SK-N-SH treated with all-trans-retinoic acid at 6 μM for 48 hours (cell line): ENCODE measurements around the gene CLEC11A.

Experiments
- ATAC-seq: fragments of 200-7000 bp; cut with Tn5 transposase; 3 replicates; pipeline ENCODE4 v1.9.1; 2020; ENCODE audit warnings: mild to moderate bottlenecking, moderate library complexity
- ARNTL ChIP-seq: fragments of 450-650 bp; formaldehyde crosslinking; IDR thresholded peaks from 2 replicates; pipeline ENCODE4 v1.5.0; 2020; ENCODE audit warnings: low read depth, mild to moderate bottlenecking, moderate library complexity, borderline replicate concordance
- BACH2 ChIP-seq: fragments of 250-450 bp; sonication (Bioruptor Pico); IDR thresholded peaks from 2 replicates; pipeline ENCODE4 v1.9.0; 2021; ENCODE audit warnings: mild to moderate bottlenecking, borderline replicate concordance
- CSDC2 ChIP-seq: fragments of 250-450 bp; sonication (Bioruptor Pico); IDR thresholded peaks from 2 replicates; pipeline ENCODE4 v1.5.0; 2020; ENCODE audit warnings: mild to moderate bottlenecking, moderate library complexity
- CSRNP3 ChIP-seq: fragments of 250-450 bp; sonication (Bioruptor Pico); IDR thresholded peaks from 2 replicates; pipeline ENCODE4 v1.5.1; 2021; ENCODE audit warnings: mild to moderate bottlenecking, moderate library complexity
- ESRRG ChIP-seq: fragments of 250-450 bp; sonication (Bioruptor Pico); IDR thresholded peaks from 2 replicates; pipeline ENCODE4 v1.6.1; 2021; ENCODE audit warnings: mild to moderate bottlenecking
- GLIS3 ChIP-seq: fragments of 250-450 bp; sonication (Bioruptor Pico); IDR thresholded peaks from 2 replicates; pipeline ENCODE4 v1.5.0; 2020; ENCODE audit warnings: mild to moderate bottlenecking, moderate library complexity
- PATZ1 ChIP-seq: fragments of 250-450 bp; sonication (Bioruptor Pico); IDR thresholded peaks from 2 replicates; pipeline ENCODE4 v1.8.0; 2020; ENCODE audit warnings: mild to moderate bottlenecking, moderate library complexity, borderline replicate concordance
- PPARA ChIP-seq: fragments of 250-450 bp; sonication (Bioruptor Pico); IDR thresholded peaks from 2 replicates; pipeline ENCODE4 v1.5.0; 2020; ENCODE audit warnings: mild to moderate bottlenecking, borderline replicate concordance
- RARB ChIP-seq: fragments of 250-450 bp; sonication (Bioruptor Pico); IDR thresholded peaks from 2 replicates; pipeline ENCODE4 v1.8.0; 2021; ENCODE audit warnings: mild to moderate bottlenecking, moderate library complexity
- SNAI2 ChIP-seq: fragments of 250-450 bp; sonication (Bioruptor Pico); IDR thresholded peaks from 2 replicates; pipeline ENCODE4 v1.5.0; 2020; ENCODE audit warnings: mild to moderate bottlenecking, moderate library complexity
- TCF4 ChIP-seq: fragments of 250-450 bp; sonication (Bioruptor Pico); IDR thresholded peaks from 2 replicates; pipeline ENCODE4 v1.8.0; 2021; ENCODE audit warnings: mild to moderate bottlenecking, moderate library complexity, borderline replicate concordance
- TOX ChIP-seq: fragments of 250-450 bp; sonication (Bioruptor Pico); IDR thresholded peaks from 2 replicates; pipeline ENCODE4 v1.8.0; 2021; ENCODE audit warnings: mild to moderate bottlenecking, moderate library complexity, borderline replicate concordance
- ZC3H10 ChIP-seq: fragments of 250-450 bp; sonication (Bioruptor Pico); IDR thresholded peaks from 2 replicates; pipeline ENCODE4 v1.5.1; 2021; ENCODE audit warnings: mild to moderate bottlenecking, moderate library complexity
- ZFP3 ChIP-seq: fragments of 250-450 bp; sonication (Bioruptor Pico); IDR thresholded peaks from 2 replicates; pipeline ENCODE4 v1.5.0; 2020; ENCODE audit warnings: mild to moderate bottlenecking, moderate library complexity
- ZFP30 ChIP-seq: fragments of 450-650 bp; formaldehyde crosslinking; IDR thresholded peaks from 2 replicates; pipeline ENCODE4 v1.5.0; 2022; ENCODE audit warnings: mild to moderate bottlenecking, moderate library complexity
- ZNF565 ChIP-seq: fragments of 450-650 bp; formaldehyde crosslinking; conservative IDR thresholded peaks from 2 replicates; pipeline ENCODE4 v1.5.0; 2020; ENCODE audit warnings: low read depth, mild to moderate bottlenecking, moderate library complexity
- ZNF70 ChIP-seq: fragments of 450-650 bp; formaldehyde crosslinking; IDR thresholded peaks from 2 replicates; pipeline ENCODE4 v1.5.0; 2020; ENCODE audit warnings: mild to moderate bottlenecking, moderate library complexity
- ZNF8 ChIP-seq: fragments of 450-650 bp; formaldehyde crosslinking; IDR thresholded peaks from 2 replicates; pipeline ENCODE4 v1.5.0; 2020; ENCODE audit warnings: mild to moderate bottlenecking, moderate library complexity
- TF ChIP-seq, protein P1 (sequence below): fragments of 250-450 bp; sonication (Bioruptor Pico); IDR thresholded peaks from 2 replicates; pipeline ENCODE4 v1.5.0; 2020; ENCODE audit warnings: mild to moderate bottlenecking, moderate library complexity
- TF ChIP-seq, protein P2 (sequence below): fragments of 250-450 bp; sonication (Bioruptor Pico); IDR thresholded peaks from 2 replicates; pipeline ENCODE4 v1.8.0; 2021; ENCODE audit warnings: low read depth, mild to moderate bottlenecking, moderate library complexity, borderline replicate concordance

CLEC11A gene

GRCh38 chr19:50696094-50696483 is 27.1 kb upstream of the CLEC11A start (continued):
- TF ChIP-seq CSRNP3 (CRISPR knock-in tag): no peak
- TF ChIP-seq SNAI2: no peak
- TF ChIP-seq RARB (CRISPR knock-in tag): no peak
- TF ChIP-seq PPARA: no peak
- no peak for TF ChIP-seq ZNF565 (CRISPR knock-in tag)
- no peak for TF ChIP-seq ZNF8
- TF ChIP-seq ESRRG (CRISPR knock-in tag): no peak
- no peak for TF ChIP-seq CSDC2 (CRISPR knock-in tag)

DNA sequence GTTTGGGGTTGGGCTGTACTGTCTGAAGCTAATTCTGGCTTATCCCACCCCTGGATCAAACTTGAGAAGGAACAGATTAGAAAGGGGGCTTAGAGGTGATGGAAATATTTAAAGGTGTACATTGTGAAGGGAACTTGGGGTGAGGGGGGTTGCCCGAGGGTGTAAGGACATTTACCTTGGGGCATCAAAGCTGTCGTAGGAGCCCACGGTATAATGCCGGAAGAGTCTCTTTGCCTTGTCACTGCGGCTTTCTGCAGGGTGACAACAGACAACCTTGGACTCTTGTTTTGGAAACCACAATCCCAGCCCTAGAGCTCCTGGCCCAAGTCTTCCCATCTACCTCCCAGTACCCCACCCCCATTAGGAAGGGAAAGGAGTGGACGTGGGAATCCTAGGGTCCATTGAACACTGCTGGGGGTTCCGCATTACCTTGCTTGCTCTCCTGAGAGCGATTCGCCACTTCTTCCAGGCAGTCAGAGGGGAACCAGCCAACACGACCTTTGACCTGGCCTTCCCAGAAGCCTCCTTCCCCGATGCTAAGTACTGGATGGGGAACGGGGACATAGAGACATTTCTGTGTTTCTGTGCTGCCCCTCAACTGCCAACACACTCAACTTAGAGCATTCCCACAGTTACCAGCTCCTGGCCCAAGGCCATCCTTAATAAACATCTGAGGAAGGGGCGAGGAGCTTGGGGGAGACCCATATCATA is 25.6 kb upstream of the CLEC11A start:
- ATAC-seq: no peak
- TF ChIP-seq ZFP3 (CRISPR knock-in tag) (peak; percentile 74), PPARA (no peak)

DNA sequence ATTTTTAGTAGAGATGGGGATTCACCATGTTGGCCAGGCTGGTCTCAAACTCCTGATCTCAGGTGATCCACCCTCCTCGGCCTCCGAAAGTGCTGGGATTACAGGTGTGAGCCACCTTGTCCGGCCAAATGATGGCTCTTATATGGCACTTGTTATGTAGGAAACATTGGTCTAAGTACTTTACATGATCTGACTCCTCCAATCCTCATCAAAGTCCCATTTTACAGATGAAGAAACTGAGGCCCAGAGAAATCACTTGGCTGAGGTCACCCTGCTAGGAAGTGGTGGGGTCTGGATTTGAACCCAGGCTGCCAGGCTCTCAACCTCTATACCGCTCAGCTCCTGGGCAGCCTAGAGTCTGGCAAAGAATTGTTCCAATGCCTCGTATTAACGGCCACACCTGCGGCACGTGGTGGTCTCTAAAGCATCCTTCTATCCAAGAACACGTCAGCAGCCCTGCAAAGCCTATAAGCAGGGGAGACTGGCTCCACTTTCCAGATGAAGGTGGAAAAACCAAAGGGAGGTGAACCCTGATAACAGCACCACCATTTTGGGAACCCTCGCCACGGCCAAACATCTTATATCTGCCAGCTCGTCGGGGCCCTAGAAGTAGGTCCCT is 21.7 kb upstream of the CLEC11A start:
- no peak for TF ChIP-seq ESRRG (CRISPR knock-in tag)
- no peak for TF ChIP-seq ZC3H10 (CRISPR knock-in tag)
- TF ChIP-seq, all 23 proteins: peak for 0
- no peak for ATAC-seq

DNA sequence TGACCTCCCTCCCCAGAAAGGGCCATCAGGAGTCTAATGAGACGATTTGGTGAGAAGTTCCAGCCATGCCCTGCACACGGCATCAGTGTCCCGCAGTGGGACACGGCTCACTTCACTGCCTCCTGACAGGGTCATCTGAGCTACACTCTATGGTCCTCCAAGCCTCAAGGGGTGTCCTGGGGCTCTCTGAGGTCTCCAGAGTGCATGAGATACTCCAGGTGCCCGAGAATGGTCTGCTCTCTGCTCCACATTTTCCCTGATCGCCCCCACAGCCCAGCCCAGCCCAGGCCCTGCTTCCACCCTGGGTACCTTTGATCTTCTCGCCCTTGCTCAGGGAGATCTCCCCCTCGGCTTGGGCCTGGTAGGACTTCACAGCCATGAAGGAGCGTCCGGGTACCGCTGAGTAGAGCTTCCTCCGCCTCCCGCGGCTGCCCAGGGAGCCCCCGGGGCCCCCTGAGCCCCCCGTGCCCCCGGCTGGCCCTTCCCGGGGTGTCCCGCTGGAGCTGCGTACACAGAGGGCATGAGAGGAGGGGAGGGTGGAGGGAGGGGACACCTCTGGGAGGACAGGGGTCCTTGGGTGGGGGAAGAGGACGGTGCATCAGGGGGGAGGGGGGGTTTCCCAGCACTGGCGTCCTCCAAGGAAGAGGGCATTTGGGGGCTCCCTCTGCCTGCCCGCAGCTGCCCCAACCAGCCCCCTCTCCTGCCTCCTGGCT is 20.9 kb upstream of the CLEC11A start:
- TF ChIP-seq TCF4 (CRISPR knock-in tag) (no peak), RARB (CRISPR knock-in tag) (no peak), PPARA (no peak), SNAI2 (no peak), PATZ1 (CRISPR knock-in tag) (no peak), GLIS3 (CRISPR knock-in tag) (no peak), TOX (CRISPR knock-in tag) (no peak), ESRRG (CRISPR knock-in tag) (no peak), ZFP30 (no peak), ZC3H10 (CRISPR knock-in tag) (no peak), ZNF70 (CRISPR knock-in tag) (no peak), CSRNP3 (CRISPR knock-in tag) (no peak), ARNTL (CRISPR knock-in tag) (no peak), BACH2 (CRISPR knock-in tag) (no peak)
- ATAC-seq: no peak

GRCh38 chr19:50702871-50703829 is 20.0 kb upstream of the CLEC11A start:
- no peak for ATAC-seq
- TF ChIP-seq TCF4 (CRISPR knock-in tag) (no peak), ZNF565 (CRISPR knock-in tag) (no peak), ARNTL (CRISPR knock-in tag) (no peak), GLIS3 (CRISPR knock-in tag) (no peak), ZNF70 (CRISPR knock-in tag) (no peak)
- TF ChIP-seq, protein P1, sequence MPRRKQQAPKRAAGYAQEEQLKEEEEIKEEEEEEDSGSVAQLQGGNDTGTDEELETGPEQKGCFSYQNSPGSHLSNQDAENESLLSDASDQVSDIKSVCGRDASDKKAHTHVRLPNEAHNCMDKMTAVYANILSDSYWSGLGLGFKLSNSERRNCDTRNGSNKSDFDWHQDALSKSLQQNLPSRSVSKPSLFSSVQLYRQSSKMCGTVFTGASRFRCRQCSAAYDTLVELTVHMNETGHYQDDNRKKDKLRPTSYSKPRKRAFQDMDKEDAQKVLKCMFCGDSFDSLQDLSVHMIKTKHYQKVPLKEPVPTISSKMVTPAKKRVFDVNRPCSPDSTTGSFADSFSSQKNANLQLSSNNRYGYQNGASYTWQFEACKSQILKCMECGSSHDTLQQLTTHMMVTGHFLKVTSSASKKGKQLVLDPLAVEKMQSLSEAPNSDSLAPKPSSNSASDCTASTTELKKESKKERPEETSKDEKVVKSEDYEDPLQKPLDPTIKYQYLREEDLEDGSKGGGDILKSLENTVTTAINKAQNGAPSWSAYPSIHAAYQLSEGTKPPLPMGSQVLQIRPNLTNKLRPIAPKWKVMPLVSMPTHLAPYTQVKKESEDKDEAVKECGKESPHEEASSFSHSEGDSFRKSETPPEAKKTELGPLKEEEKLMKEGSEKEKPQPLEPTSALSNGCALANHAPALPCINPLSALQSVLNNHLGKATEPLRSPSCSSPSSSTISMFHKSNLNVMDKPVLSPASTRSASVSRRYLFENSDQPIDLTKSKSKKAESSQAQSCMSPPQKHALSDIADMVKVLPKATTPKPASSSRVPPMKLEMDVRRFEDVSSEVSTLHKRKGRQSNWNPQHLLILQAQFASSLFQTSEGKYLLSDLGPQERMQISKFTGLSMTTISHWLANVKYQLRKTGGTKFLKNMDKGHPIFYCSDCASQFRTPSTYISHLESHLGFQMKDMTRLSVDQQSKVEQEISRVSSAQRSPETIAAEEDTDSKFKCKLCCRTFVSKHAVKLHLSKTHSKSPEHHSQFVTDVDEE (CRISPR knock-in tag): no peak
- TF ChIP-seq, protein P2, sequence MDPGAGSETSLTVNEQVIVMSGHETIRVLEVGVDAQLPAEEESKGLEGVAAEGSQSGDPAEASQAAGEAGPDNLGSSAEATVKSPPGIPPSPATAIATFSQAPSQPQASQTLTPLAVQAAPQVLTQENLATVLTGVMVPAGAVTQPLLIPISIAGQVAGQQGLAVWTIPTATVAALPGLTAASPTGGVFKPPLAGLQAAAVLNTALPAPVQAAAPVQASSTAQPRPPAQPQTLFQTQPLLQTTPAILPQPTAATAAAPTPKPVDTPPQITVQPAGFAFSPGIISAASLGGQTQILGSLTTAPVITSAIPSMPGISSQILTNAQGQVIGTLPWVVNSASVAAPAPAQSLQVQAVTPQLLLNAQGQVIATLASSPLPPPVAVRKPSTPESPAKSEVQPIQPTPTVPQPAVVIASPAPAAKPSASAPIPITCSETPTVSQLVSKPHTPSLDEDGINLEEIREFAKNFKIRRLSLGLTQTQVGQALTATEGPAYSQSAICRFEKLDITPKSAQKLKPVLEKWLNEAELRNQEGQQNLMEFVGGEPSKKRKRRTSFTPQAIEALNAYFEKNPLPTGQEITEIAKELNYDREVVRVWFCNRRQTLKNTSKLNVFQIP (CRISPR knock-in tag): no peak
